Suprapubic skin (tissue), 4 donors: ENCODE results near the gene NAB1. TPM values are rescaled to one million over a fixed set of nuclear protein-coding genes. Genes with fewer than 3 reads are reported as not detected.

Experiments used
- DNase-seq, 2 donors: peaks; one replicate each; pipeline ENCODE4 v3.0.0-alpha.2; 2019; ENCODE audit warnings: low spot score in 2 of 2
- H3K27ac ChIP-seq: fragments of 200-600 bp; sonication (generic); one replicate; pipeline ENCODE4 v1.5.1; 2019
- H3K27me3 ChIP-seq: fragments of 200-600 bp; sonication (generic); one replicate; pipeline ENCODE4 v1.5.1; 2019
- H3K36me3 ChIP-seq: fragments of 200-600 bp; sonication (generic); one replicate; pipeline ENCODE4 v1.5.1; 2019
- H3K4me1 ChIP-seq: fragments of 200-600 bp; sonication (generic); one replicate; pipeline ENCODE4 v1.5.1; 2019
- H3K4me3 ChIP-seq: fragments of 200-600 bp; sonication (generic); one replicate; pipeline ENCODE4 v1.5.1; 2019; ENCODE audit warnings: mild to moderate bottlenecking
- H3K9me3 ChIP-seq: fragments of 200-600 bp; sonication (generic); one replicate; pipeline ENCODE4 v1.5.1; 2019
- EP300 ChIP-seq: sonication (generic); formaldehyde crosslinking; IDR thresholded peaks from one replicate; pipeline ENCODE4 v1.6.1; 2017; ENCODE audit warnings: antibody characterized with exemption
- POLR2A ChIP-seq, 2 donors: fragments of 450-650 bp; IDR thresholded peaks; one replicate each; pipeline ENCODE4 v1.6.1; 2017; ENCODE audit warnings: antibody characterized with exemption in 2 of 2, mild to moderate bottlenecking in 2 of 2, moderate library complexity in 2 of 2
- POLR2AphosphoS5 ChIP-seq, 3 donors: sonication (generic); formaldehyde crosslinking; IDR thresholded peaks; one replicate each; pipeline ENCODE4 v1.6.1; 2017; ENCODE audit warnings: antibody characterized with exemption in 3 of 3
- WGBS: methylation state at CpG from one replicate; pipeline ENCODE4 v1.1.5; 2018; 5-methylcytosine and 5-hydroxymethylcytosine counted together
- total RNA-seq, 4 donors: library from RNA; depleted of rRNA; stranded (reverse); fragments of >200 nt; gene quantifications; one replicate each; pipeline ENCODE4 v1.1.0, GENCODE V29; 2016
- TF ChIP-seq, protein P1 (sequence below), 2 donors: fragments of 200-600 bp in 1 of 2; fragments of 450-650 bp in 1 of 2; sonication (generic) in 1 of 2; IDR thresholded peaks; one replicate each; pipeline ENCODE4 v1.5.1; 2016 to 2019; ENCODE audit warnings: antibody characterized with exemption in 2 of 2, mild to moderate bottlenecking in 1 of 2, moderate library complexity in 1 of 2

NAB1 gene
- total RNA-seq, 4 donors from 2014 or later = 83.3 to 116 (median 111) TPM

DNA sequence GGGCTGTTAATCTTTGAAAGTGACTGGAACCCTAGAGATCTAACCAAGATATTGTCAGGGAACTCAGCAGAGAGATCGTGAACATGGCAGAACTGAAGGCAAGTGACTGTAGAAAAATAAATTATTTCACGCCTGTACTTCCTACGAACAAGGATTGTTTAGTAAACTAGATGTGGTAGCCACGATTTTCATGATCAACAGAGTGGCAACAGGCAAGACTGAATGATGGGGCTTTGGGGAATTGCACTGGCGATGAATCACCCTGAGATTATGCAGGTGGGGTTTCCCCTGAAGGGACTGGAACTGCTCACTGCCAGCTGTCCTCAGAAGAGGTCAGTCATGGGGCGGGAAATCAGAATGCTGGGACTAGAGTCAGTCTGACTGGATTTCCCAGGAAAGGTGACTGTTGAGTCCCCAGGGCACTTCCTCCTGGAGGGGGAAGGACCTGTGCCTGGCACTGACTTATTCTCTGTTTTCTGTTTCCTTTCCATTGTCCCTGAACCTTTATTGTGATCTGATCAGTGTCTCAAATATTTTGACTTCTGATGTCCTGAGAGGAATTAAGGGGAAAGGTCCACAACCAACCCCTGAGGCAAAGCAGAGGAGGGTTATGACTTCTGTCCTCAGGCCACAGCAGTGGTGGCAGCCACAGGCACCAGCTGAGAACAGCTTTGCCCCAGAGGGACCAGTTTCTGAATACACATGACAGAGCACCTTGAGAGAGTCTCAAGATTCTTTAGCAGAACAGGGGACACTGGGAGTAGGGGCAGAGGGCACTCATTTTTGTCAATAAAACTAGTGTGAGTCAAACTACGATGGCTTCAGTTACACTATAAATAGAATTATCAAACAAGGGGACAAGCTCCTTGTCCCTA lies 70.0 kb downstream of the NAB1 start:
- 44% methylated on average over 7 of the region's 7 CpGs for WGBS
- Histone ChIP-seq H3K36me3 (no peaks in the 10 kb centered on the region), H3K4me1 (peaks cover 22% of the 10 kb centered on the region), H3K4me3 (no peak overlapping the region), H3K9me3 (no peaks in the 10 kb centered on the region), H3K27me3 (no peaks in the 10 kb centered on the region), H3K27ac (no peak overlapping the region)
- DNase-seq = peak in 1 of 2 donors; percentile 64
- TF ChIP-seq EP300 (no peak), POLR2AphosphoS5 (IDR thresholded peaks at IDR 0.05) (no peak), POLR2A (IDR thresholded peaks at IDR 0.05) (no peak)
- TF ChIP-seq, protein P1, sequence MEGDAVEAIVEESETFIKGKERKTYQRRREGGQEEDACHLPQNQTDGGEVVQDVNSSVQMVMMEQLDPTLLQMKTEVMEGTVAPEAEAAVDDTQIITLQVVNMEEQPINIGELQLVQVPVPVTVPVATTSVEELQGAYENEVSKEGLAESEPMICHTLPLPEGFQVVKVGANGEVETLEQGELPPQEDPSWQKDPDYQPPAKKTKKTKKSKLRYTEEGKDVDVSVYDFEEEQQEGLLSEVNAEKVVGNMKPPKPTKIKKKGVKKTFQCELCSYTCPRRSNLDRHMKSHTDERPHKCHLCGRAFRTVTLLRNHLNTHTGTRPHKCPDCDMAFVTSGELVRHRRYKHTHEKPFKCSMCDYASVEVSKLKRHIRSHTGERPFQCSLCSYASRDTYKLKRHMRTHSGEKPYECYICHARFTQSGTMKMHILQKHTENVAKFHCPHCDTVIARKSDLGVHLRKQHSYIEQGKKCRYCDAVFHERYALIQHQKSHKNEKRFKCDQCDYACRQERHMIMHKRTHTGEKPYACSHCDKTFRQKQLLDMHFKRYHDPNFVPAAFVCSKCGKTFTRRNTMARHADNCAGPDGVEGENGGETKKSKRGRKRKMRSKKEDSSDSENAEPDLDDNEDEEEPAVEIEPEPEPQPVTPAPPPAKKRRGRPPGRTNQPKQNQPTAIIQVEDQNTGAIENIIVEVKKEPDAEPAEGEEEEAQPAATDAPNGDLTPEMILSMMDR (IDR thresholded peaks at IDR 0.05) = no peak

DNA sequence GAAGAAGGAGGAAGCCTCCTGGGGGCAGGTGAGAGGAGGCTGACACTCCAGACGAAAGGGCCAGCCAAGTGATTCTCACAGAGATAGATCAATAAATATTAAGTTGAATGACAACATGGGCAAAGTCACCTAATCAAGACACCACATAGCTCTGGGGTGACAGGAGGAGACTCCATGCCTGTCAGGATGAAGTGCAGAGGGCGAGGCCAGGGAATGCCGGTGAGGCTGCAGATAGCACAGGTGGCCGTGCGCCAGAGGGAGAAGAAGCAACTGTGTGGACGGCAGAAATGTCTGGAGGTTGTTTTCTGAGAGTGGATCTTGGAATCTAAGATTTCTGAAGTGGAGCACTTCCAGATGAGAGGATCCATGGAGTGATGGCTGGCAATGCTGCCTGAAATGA lies 71.4 kb downstream of the NAB1 start:
- H3K27ac ChIP-seq = no peak overlapping the region
- WGBS = 79% methylated on average over 6 of the region's 6 CpGs
- H3K4me1 ChIP-seq = peaks cover 22% of the 10 kb centered on the region
- TF ChIP-seq, protein P1 (IDR thresholded peaks at IDR 0.05) = no peak
- TF ChIP-seq POLR2A (IDR thresholded peaks at IDR 0.05) (no peak), POLR2AphosphoS5 (IDR thresholded peaks at IDR 0.05) (no peak), EP300 (no peak)
- no peak for DNase-seq
- H3K27me3 ChIP-seq = no peaks in the 10 kb centered on the region
- no peak overlapping the region for H3K4me3 ChIP-seq
- no peaks in the 10 kb centered on the region for H3K9me3 ChIP-seq
- no peaks in the 10 kb centered on the region for H3K36me3 ChIP-seq

DNA sequence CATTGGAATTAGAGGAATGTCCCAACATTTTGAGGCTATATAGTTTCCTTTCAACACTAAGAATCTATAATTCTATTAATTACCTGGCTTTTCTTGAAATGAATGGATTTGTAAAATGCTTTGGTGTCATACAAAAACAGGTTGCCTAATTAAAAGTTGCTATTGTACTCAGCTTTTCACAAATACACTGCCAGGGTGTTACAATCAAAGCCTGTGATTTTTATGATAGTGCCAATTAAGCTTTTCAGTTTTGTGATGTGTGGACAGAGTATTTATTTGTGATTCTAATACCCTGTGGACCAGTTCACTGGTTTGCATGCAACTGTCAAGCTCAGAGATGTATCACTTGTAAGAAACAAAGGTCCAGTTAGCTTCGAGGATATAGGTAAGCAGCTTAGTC lies 71.8 kb downstream of the NAB1 start:
- Histone ChIP-seq H3K4me3 (no peak overlapping the region), H3K36me3 (no peaks in the 10 kb centered on the region), H3K27me3 (no peaks in the 10 kb centered on the region), H3K9me3 (no peaks in the 10 kb centered on the region), H3K27ac (no peak overlapping the region), H3K4me1 (peaks cover 22% of the 10 kb centered on the region)
- WGBS = 82% methylated on average over 1 of the region's 1 CpG
- DNase-seq = no peak
- TF ChIP-seq POLR2A (IDR thresholded peaks at IDR 0.05) (no peak), EP300 (no peak), POLR2AphosphoS5 (IDR thresholded peaks at IDR 0.05) (no peak)
- TF ChIP-seq, protein P1 (IDR thresholded peaks at IDR 0.05) = no peak

DNA sequence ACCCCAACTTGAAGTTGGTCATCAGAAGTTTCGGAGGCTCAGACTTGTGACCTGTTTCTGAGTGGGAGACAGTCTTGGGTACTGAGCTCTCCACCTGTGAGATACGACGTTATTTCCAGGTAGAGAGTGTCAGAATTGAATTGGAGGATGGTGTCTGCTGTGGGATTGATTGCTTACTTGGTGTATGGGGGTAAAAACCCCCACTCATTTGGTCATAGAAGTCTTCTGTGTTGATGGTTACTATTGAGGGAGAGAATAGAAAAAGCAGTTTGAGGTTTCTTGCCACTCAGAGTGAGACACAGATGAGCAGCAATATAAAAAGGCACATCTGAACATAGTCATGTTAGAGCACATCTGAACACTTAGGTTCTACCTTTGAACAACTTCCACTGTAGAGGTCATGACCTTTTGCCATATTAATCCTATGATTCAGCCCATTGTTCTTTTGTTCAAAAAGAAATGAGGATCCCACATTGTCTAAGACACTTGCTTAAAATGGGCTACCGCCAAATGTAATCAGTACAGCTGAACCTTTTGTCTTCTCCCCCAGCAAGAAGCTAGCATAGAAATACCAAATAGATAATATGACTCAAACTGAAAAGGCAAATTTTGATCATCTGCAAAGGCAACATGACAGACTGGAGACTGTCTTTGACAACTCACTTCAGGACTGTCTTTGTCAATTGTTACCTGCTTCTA lies 73.3 kb downstream of the NAB1 start:
- WGBS = 96% methylated on average over 4 of the region's 4 CpGs
- DNase-seq = no peak
- no peaks in the 10 kb centered on the region for H3K36me3 ChIP-seq
- TF ChIP-seq, protein P1 (IDR thresholded peaks at IDR 0.05) = no peak
- TF ChIP-seq POLR2A (IDR thresholded peaks at IDR 0.05) (no peak), EP300 (no peak), POLR2AphosphoS5 (IDR thresholded peaks at IDR 0.05) (no peak)
- peaks cover 22% of the 10 kb centered on the region for H3K4me1 ChIP-seq
- no peaks in the 10 kb centered on the region for H3K27me3 ChIP-seq
- H3K9me3 ChIP-seq = no peaks in the 10 kb centered on the region
- no peak overlapping the region for H3K4me3 ChIP-seq
- H3K27ac ChIP-seq = peak overlapping the region; percentile 29

DNA sequence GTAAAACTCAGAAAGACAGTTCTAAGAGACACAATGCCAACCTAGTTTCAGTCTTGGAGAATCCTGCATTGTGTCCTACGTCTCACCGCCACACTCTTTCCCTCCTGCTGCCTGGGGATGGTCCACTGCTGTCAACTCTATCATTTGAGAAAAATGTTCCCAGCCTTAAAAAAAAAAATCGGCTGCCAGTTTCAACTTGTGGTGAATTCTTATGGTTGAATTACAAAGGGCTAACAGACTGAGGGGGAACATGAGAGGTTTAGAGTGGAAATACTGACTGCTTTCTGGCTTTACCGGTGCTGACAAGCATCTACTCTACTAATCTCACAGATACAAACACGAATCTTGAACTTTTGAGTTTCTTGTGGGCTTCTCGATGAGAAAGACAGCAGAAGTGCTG lies 74.0 kb downstream of the NAB1 start:
- no peak for DNase-seq
- H3K27me3 ChIP-seq = no peaks in the 10 kb centered on the region
- no peaks in the 10 kb centered on the region for H3K36me3 ChIP-seq
- WGBS = 66% methylated on average over 6 of the region's 6 CpGs
- TF ChIP-seq POLR2A (IDR thresholded peaks at IDR 0.05) = no peak
- TF ChIP-seq, protein P1 (IDR thresholded peaks at IDR 0.05) = no peak
- TF ChIP-seq EP300 = no peak
- no peak for TF ChIP-seq POLR2AphosphoS5 (IDR thresholded peaks at IDR 0.05)
- H3K9me3 ChIP-seq = no peaks in the 10 kb centered on the region
- H3K27ac ChIP-seq = no peak overlapping the region
- no peak overlapping the region for H3K4me3 ChIP-seq
- H3K4me1 ChIP-seq = peaks cover 22% of the 10 kb centered on the region
